GM21423 (cell line): ENCODE results near the gene PTPRN2.
"Not testable (repeated sequence)": the region's sequence is repeated elsewhere in the genome, so short reads cannot be mapped to it uniquely, and the experiment has no call there.

Source experiments
- ATAC-seq: cut with Tn5 transposase; IDR thresholded peaks from one replicate; pipeline ENCODE4 v1.9.1; 2021; ENCODE audit warnings: mild to moderate bottlenecking, moderate library complexity; ENCODE audit not compliant: unreplicated experiment

The PTPRN2 gene

GRCh38 chr7:158274404-158274811 is 313.2 kb downstream of the PTPRN2 start:
- no peak for ATAC-seq

- not testable (repeated sequence) for ATAC-seq
Measured at GRCh38 chr7:158273756-158274342, 313.8 kb downstream of the PTPRN2 start.

GRCh38 chr7:158273138-158273651 is 314.4 kb downstream of the PTPRN2 start:
- no peak for ATAC-seq

- ATAC-seq: no peak
Measured at GRCh38 chr7:158272509-158273137, 315.0 kb downstream of the PTPRN2 start.

GRCh38 chr7:158272091-158272490 is 315.5 kb downstream of the PTPRN2 start:
- no peak for ATAC-seq

GRCh38 chr7:158271646-158272045 is 316.0 kb downstream of the PTPRN2 start:
- no peak for ATAC-seq

GRCh38 chr7:158270856-158271413 is 316.7 kb downstream of the PTPRN2 start:
- ATAC-seq: no peak

- ATAC-seq: no peak
Measured at GRCh38 chr7:158270106-158270775, 317.4 kb downstream of the PTPRN2 start.

GRCh38 chr7:158268816-158269535 is 318.6 kb downstream of the PTPRN2 start:
- ATAC-seq: no peak

GRCh38 chr7:158267742-158268435 is 319.7 kb downstream of the PTPRN2 start:
- ATAC-seq: no peak

GRCh38 chr7:158266817-158267741 is 320.5 kb downstream of the PTPRN2 start:
- no peak for ATAC-seq

GRCh38 chr7:158266426-158266816 is 321.2 kb downstream of the PTPRN2 start:
- no peak for ATAC-seq

GRCh38 chr7:158265743-158266080 is 321.9 kb downstream of the PTPRN2 start:
- no peak for ATAC-seq

- ATAC-seq: no peak
Measured at GRCh38 chr7:158264881-158265742, 322.5 kb downstream of the PTPRN2 start.

- no peak for ATAC-seq
Measured at GRCh38 chr7:158263964-158264748, 323.5 kb downstream of the PTPRN2 start.

- ATAC-seq: no peak
Measured at GRCh38 chr7:158263110-158263963, 324.3 kb downstream of the PTPRN2 start.
